Measurements from ENCODE around the gene RAB43. TPM values are rescaled to one million over a fixed set of nuclear protein-coding genes. Genes with fewer than 3 reads are reported as not detected.

Gene RAB43
- polyA plus RNA-seq, 6 donors from 2014 or later, result 4.0 to 10.7 (median 7.0) TPM

DNA sequence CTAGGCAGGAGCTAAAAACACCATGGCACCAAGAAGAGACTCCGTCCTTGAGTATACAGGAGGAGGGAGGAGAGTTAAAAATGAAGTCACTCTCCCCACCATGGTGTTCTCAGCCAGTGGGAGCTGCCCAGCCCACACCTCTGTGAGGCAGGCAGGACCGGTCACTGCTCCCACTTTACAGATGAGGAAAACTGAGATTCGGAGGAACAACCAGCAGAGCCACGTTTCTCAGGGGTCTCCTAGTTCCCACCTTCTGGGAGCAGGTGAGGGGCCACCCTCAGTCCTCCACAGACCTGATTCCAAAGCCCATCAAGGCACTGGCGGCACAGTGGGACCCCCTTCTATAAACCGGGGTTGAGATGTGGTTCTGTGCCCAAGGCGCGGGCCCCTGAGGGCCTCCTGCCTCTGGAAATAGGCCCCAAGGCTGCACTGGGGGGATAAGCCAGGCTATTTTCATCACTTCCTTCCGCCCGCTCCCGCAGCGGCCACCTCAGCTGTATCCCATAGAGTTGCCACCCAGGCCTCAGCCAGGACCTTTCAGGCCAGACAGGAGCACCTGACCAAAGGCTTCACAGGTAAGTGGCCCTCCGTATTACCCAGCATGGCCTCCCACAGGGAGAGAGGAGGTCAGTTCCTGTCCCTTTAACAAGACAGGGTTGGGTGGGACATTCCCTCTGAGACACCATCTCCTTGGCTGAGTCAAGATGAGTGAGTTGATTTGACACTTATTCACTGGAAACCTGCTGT is 61.2 kb downstream of the RAB43 start, which contains the start of gene GP9:
Gene GP9 (plus strand): TSS at position 504 of the 747 bp plus-strand sequence. CDS start 961 bp downstream, outside the sequence.
- Mint-ChIP-seq H3K36me3 (no peaks in the 10 kb centered on the region), H3K9me3 (no peaks in the 10 kb centered on the region), H3K4me3 (peak within 1 kb of the TSS in 2 of 8 donors; percentile 25 to 50), H3K27me3 (peaks cover 12 to 31% (median 19%) of the 10 kb centered on the region in 3 donors), H3K27ac (peak within 1 kb of the TSS in 3 of 6 donors; percentile 21 to 67 (median 62)), H3K4me1 (peaks cover 0 to 6% (median 4%) of the 10 kb centered on the region in 3 donors)
- DNase-seq (no peak), ATAC-seq (ENCODE audit: low read depth in 2 of 2) (no peak)

GRCh38 chr3:129059311-129059958 is 62.2 kb downstream of the RAB43 start:
- Mint-ChIP-seq H3K27ac (peak overlapping the region in 1 of 6 donors; percentile 47), H3K4me1 (peaks cover 0 to 6% (median 4%) of the 10 kb centered on the region in 3 donors), H3K27me3 (peaks cover 12 to 31% (median 17%) of the 10 kb centered on the region in 3 donors), H3K9me3 (no peaks in the 10 kb centered on the region), H3K36me3 (no peaks in the 10 kb centered on the region), H3K4me3 (no peak overlapping the region)
- no peak for DNase-seq
- no peak for ATAC-seq (ENCODE audit: low read depth in 2 of 2)

DNA sequence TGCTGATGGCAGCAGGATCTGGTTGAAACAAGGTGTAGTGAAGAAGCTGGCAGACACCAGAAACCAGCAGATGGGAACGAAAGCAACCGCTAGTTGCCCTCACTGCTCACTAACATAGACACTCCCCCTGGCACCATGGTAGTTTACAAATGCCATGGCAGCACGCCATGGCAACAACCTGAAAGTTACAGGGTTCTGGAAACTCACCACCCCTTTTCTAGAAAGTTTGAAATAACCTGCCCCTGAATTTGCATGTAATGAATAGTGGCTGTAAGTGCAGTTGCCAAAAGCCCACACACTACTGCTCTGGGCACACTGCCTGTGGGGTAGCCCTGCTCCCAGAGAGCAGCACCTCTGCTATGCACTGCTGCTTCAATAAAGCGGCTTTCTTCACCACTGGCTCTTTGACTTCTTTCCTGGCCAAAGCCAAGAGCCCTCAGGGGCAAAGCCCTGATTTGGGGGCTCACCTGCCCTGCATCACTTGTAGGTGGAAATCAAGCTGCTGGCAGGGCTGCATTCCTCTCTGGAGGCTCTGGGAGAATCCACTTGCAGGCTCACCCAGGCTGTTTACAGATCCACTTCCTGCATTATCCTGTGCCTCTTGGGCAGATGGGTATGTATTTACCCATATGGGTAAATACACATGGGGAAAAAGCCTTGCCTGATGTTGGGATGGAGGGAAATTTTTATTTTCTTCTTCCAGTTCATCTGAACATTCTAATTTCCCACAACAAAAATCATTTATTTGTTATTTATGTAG is 63.0 kb downstream of the RAB43 start:
- Mint-ChIP-seq H3K9me3 (no peaks in the 10 kb centered on the region), H3K36me3 (no peaks in the 10 kb centered on the region), H3K4me1 (peaks cover 2 to 9% (median 7%) of the 10 kb centered on the region in 3 donors), H3K27ac (peak overlapping the region in 1 of 6 donors; percentile 44), H3K4me3 (peak overlapping the region in 1 of 8 donors; percentile 5), H3K27me3 (peaks cover 14 to 31% (median 17%) of the 10 kb centered on the region in 3 donors)
- ATAC-seq (ENCODE audit: low read depth in 2 of 2), result peak; percentile 82 to 91
- DNase-seq, result peak; percentile 42

GRCh38 chr3:129057249-129057648 is 64.4 kb downstream of the RAB43 start:
- peak overlapping the region in 2 of 8 donors; percentile 2 to 10 for H3K4me3 Mint-ChIP-seq
- no peaks in the 10 kb centered on the region for H3K36me3 Mint-ChIP-seq
- H3K9me3 Mint-ChIP-seq, result no peaks in the 10 kb centered on the region
- DNase-seq (no peak), ATAC-seq (ENCODE audit: low read depth in 2 of 2) (no peak)
- peaks cover 13 to 24% (median 17%) of the 10 kb centered on the region in 3 donors for H3K27me3 Mint-ChIP-seq
- H3K4me1 Mint-ChIP-seq, result peaks cover 5 to 13% (median 12%) of the 10 kb centered on the region in 3 donors
- H3K27ac Mint-ChIP-seq, result peak overlapping the region in 2 of 6 donors; percentile 2 to 9

DNA sequence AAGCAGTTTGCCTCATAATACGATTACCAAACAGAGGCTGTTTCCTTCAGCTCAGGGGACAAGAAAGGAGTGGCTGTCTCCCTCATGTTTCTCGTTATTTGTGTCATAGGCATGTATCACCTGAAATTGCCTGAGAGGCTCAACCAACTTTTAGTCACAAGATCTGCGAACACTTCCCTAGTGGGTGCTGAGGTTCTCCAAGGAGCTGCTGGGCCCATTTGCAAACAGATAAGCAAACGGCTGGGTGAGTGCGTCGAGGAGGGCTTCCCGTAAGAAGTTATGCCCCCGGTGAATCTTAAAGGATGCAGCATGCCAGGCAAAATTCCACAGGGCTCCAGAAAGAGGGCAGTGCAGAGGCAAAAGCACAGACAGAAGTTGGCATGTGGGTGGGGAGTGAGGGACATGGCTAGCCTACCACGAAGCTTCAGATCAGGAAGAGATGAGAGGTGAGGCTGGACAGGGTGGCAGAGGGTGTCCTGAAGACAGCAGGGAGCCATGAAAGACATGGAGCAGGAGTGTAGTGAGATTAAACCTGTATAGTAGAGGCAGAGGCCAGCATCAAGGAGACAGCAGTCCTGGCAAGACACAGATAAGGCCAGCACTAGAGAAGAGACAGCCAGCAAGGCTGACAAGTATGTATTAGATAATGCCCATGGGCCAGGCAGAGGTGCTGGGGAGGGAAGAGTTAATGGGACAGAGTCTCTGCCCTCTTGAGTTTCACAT is 65.0 kb downstream of the RAB43 start:
- Mint-ChIP-seq H3K9me3 (no peaks in the 10 kb centered on the region), H3K27ac (peak overlapping the region in 2 of 6 donors; percentile 2 to 19), H3K4me1 (peaks cover 5 to 13% (median 12%) of the 10 kb centered on the region in 3 donors), H3K27me3 (peaks cover 13 to 24% (median 17%) of the 10 kb centered on the region in 3 donors), H3K36me3 (no peaks in the 10 kb centered on the region), H3K4me3 (peak overlapping the region in 1 of 8 donors; percentile 10)
- DNase-seq (no peak), ATAC-seq (ENCODE audit: low read depth in 2 of 2) (no peak)

DNA sequence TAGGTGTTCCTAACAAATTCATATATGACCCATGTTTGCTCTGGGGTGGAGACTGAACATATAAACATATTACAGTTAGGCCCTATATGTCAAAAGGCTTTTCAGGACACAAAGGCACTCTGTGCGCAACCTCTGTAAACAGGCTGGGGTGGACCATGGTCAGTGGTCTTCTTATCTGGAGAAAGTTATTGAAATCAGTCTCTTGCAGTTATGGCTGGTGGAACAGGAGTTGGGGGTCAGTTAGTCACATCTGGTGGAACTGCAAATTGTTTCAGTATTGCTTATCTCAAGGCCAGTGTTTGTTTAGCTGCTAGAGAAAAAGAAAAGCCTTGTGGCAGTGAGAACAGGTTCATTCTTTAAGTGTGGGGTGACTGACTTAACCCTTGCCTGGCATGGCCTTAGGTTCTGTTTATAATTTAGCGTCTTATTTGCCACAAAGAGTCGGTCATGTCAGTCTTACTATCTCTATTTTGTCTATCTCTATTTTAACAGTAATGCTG is 66.9 kb downstream of the RAB43 start:
- H3K27ac Mint-ChIP-seq, result no peak overlapping the region
- H3K9me3 Mint-ChIP-seq, result no peaks in the 10 kb centered on the region
- ATAC-seq (ENCODE audit: low read depth in 2 of 2), result no peak
- peaks cover 5 to 13% (median 12%) of the 10 kb centered on the region in 3 donors for H3K4me1 Mint-ChIP-seq
- peaks cover 6 to 17% (median 13%) of the 10 kb centered on the region in 3 donors for H3K27me3 Mint-ChIP-seq
- H3K36me3 Mint-ChIP-seq, result no peaks in the 10 kb centered on the region
- H3K4me3 Mint-ChIP-seq, result no peak overlapping the region
- DNase-seq, result no peak

DNA sequence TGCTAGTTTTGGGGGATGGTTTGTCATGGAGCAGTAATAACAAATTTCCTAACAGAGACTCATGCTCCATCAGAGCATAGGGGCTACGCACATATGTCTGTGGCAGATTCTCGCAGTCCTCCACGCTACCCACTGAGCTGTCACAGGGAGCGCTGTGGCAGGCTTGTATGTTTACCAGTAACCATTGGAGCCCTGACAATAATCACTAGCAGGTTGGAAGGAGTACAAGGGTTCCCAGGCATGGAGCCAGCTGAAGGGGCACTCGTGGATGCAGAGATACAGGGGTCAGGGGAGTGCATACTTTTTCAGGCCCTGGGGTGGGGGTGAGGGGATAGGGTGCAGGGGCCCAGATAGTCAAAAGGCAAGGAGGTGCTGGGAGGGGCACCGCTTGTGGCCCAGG is 68.9 kb downstream of the RAB43 start:
- H3K4me1 Mint-ChIP-seq, result peaks cover 8 to 12% (median 8%) of the 10 kb centered on the region in 3 donors
- no peak for DNase-seq
- peaks cover 0 to 9% (median 7%) of the 10 kb centered on the region in 7 donors for H3K9me3 Mint-ChIP-seq
- H3K27me3 Mint-ChIP-seq, result peaks cover 14 to 22% (median 14%) of the 10 kb centered on the region in 3 donors
- no peak overlapping the region for H3K27ac Mint-ChIP-seq
- H3K36me3 Mint-ChIP-seq, result peaks cover 6 to 8% of the 10 kb centered on the region in 2 donors
- ATAC-seq (ENCODE audit: low read depth in 2 of 2), result no peak
- H3K4me3 Mint-ChIP-seq, result no peak overlapping the region

- Mint-ChIP-seq H3K36me3 (peaks cover 6 to 8% of the 10 kb centered on the region in 2 donors), H3K4me3 (peak overlapping the region in 2 of 8 donors; percentile 18 to 60), H3K27me3 (peaks cover 7 to 16% (median 13%) of the 10 kb centered on the region in 3 donors), H3K27ac (no peak overlapping the region), H3K9me3 (peaks cover 0 to 9% (median 7%) of the 10 kb centered on the region in 7 donors), H3K4me1 (peaks cover 7 to 8% (median 8%) of the 10 kb centered on the region in 3 donors)
- DNase-seq (no peak), ATAC-seq (ENCODE audit: low read depth in 2 of 2) (no peak)
Measured at GRCh38 chr3:129051871-129052340, 69.7 kb downstream of the RAB43 start.

DNA sequence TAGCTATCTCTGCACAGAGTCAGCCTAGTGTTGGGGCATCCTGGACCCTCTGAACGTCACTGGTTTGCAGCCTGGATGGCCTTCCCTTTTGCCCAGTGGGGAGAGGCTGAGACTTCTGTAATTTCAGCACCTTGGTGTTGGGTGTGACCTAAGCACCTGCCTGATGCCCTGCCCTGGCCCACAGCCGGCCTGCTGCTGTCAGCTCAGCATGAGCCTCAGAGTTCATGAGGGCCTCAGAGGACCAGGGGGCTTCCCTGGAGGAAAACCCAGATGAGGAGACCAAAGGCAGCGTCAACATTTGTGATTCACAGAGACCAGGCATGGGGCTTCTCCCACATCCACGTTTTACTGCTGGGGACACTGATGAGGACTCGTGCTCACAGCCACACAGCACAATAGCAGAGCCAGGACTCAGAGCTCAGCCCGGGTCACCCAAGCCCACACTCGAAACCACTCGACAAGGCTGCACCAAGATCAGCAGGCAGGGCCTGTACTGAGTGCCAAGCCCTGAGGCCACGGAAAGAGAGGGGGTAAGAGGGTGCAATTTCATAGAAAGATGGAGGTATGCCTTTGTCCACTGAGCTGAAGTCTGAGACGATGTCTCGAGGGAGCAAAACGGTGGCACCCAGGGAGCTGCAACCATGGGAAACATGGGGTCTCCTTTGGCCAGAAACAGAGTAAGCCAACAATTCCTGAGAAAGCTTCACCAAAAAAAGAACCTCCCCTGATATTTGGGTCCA is 70.9 kb downstream of the RAB43 start:
- H3K9me3 Mint-ChIP-seq, result peaks cover 0 to 9% (median 7%) of the 10 kb centered on the region in 7 donors
- ATAC-seq (ENCODE audit: low read depth in 2 of 2) (no peak), DNase-seq (no peak)
- H3K27ac Mint-ChIP-seq, result no peak overlapping the region
- peaks cover 0 to 18% (median 14%) of the 10 kb centered on the region in 3 donors for H3K27me3 Mint-ChIP-seq
- peaks cover 6 to 8% of the 10 kb centered on the region in 2 donors for H3K36me3 Mint-ChIP-seq
- H3K4me3 Mint-ChIP-seq, result no peak overlapping the region
- H3K4me1 Mint-ChIP-seq, result peaks cover 7 to 8% (median 8%) of the 10 kb centered on the region in 3 donors

GRCh38 chr3:129047553-129047839 is 74.1 kb downstream of the RAB43 start:
- Mint-ChIP-seq H3K36me3 (peaks cover 8 to 10% of the 10 kb centered on the region in 2 donors), H3K4me3 (peak overlapping the region in 3 of 8 donors; percentile 6 to 79 (median 59)), H3K27me3 (peaks cover 17 to 37% (median 28%) of the 10 kb centered on the region in 3 donors), H3K4me1 (peaks cover 0 to 8% (median 0%) of the 10 kb centered on the region in 3 donors), H3K27ac (no peak overlapping the region), H3K9me3 (peaks cover 0 to 22% (median 14%) of the 10 kb centered on the region in 7 donors)
- no peak for ATAC-seq (ENCODE audit: low read depth in 2 of 2)
- no peak for DNase-seq

- Mint-ChIP-seq H3K27ac (no peak overlapping the region), H3K27me3 (peaks cover 23 to 42% (median 34%) of the 10 kb centered on the region in 3 donors), H3K4me3 (peak overlapping the region in 5 of 8 donors; percentile 18 to 79 (median 59)), H3K9me3 (peaks cover 0 to 28% (median 17%) of the 10 kb centered on the region in 7 donors), H3K36me3 (peaks cover 14 to 16% of the 10 kb centered on the region in 2 donors), H3K4me1 (peaks cover 0 to 8% (median 0%) of the 10 kb centered on the region in 3 donors)
- no peak for DNase-seq
- no peak for ATAC-seq (ENCODE audit: low read depth in 2 of 2)
Measured at GRCh38 chr3:129046732-129047552, 74.7 kb downstream of the RAB43 start.

All from naive B cell (primary cell).